Stimulated activated CD8-positive, alpha-beta memory T cell treated with anti-CD3 and anti-CD28 coated beads, Interleukin-12 subunit alpha, Interleukin-12 subunit beta, amount 100 ng/mL, for 24 hours (primary cell): ENCODE measurements around the gene PELI2.
A peak's percentile ranks its signal among the peaks of the same experiment; 100 is the strongest.
"Not testable (repeated sequence)": the region's sequence is repeated elsewhere in the genome, so short reads cannot be mapped to it uniquely, and the experiment has no call there.

Source experiments
- DNase-seq: peaks from one replicate; pipeline ENCODE4 v3.0.0-alpha.2; 2020; ENCODE audit errors: extremely low read depth

The PELI2 gene

DNA sequence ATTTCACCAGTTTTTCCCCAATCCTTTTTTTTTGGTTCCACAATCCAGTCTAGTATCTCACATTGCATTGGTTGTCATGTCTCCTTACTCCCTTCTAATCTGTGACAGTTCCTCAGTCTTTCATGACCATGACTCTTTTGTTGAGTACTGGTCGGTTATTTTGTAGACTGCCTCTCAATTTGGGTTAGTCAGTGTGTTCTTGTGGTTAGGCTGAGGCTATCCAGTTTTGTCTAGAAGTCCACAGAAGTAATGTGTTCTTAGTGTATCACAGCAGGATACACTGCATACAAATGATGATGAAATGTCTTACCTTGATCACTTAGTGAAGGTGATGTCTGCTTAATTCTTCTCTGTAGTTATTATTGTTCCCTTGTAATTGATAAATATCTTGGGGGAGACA, 24.8 kb downstream of the PELI2 start:
- no peak for DNase-seq

DNA sequence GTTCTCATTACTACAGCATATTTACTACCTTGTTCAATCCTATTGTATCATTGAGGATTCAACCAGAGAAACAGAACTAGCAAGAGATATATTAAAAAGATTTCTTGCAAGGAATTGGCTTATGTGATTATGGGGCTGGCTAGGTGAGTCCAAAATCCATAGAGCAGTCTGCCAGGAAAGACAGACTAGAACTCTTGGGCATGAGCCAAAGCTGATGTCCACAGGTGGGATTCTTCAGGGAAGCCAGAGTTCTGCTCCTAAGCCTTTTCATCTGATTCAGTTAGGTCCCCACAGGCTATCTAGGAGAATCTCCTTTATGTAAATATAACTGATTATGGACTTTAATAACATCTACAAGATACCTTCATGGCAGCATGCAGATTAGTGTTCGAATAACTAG, 26.0 kb downstream of the PELI2 start:
- no peak for DNase-seq

DNA sequence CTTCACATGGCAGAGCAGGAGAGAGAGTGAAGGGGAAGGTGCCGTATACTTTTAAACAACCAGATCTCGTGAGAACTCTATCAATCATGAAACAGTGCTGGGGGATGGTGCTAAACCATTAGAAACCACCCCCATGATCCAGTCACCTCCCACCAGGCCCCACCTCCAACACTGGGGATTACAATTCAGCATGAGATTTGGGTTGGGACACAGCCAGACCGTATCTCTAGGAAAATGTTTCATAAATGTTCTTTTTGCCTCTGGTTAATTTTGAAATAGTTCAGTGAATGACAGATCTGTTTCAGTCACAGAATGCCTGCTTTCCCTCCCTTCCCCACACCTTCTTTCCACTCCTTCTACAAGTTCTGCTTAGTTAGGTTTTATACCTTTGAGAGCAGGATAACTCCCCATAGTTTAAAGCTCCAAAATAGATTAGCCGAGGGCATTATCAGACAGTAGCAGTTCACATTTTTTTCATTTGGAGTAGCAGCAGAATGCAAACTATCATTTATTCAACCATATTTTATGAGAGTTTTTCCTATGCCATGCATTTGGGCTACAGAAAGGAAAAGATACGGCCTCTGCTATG, 27.1 kb downstream of the PELI2 start:
- no peak for DNase-seq

DNA sequence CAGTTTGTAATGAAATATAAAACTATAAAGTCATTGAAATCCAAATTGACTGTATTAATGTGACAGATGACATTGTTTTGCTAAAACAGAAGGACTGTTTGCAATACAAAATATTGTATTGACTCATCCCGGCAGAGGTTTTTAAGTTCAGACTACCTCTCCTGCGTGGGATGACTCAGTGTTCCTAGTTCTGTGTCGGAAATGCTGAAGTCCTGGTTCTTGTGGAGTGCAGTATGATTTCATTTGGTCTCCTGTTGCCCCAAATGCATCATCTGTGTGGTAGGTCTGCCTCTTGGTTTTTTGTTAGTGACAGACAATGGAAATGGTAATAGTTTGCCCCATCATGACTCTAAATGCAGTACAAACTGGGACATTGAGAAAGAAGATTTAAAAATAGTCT, 27.8 kb downstream of the PELI2 start:
- DNase-seq: no peak

DNA sequence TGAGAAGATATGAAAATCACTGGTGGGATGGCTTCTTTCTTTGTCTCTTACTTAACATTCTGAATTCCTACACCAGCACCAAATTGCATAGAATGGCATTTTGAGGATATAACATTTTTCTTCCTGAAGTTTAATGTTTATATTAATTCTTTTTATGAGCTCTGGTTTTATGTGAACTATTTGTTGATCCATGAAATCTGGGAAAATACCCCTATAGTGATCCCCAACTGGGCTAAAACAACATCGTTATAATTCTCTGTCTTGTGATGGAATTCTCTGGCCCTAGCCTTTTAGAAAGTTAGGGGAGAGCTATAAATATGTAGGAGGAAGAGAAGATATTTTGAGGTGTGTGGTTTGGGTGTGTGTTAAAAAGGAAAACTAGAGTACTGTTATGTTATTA, 29.2 kb downstream of the PELI2 start:
- no peak for DNase-seq

DNA sequence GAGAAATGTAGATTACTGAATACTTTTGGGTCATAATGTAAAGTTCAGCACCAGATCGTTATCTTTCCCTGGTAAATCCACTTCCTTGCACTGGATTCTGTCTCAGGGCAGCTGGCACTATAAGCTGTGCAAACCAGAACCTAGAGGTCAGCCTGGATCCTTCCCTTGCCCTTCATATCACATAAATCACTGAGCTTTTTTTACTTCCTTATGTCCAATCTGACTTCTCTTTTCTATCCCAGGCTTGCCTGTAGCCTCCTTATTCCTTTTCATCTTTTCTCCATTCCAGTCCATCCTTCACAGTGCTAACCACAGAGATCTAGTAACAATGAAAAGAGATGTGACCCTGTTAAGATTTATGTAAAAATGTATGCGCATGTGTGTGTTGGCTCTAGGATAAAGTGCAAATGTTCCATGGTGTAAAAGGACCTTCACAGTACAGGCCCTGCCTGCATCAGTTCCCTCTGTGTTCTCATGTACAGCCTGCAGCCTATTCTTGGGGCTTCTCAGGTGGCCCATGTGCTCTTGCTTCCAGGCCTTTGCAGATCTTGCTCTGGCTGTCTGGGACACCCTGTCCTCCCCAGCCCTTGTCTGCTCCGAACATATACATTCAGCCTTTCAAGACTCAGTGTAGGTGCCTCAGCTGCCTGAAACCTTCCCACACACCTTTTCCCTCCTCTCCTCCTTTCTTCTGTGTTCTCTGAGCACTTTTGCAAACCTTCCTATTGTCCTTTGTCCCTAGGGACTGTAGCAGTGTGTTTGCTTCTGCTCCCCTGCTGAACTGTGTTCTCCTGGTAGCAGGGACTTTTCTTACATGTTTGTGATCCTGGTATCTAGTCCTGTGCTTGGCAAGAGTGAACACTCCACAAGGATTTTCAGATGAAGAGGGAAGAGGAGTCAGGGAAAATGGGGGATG, 30.0 kb downstream of the PELI2 start:
- no peak for DNase-seq

DNA sequence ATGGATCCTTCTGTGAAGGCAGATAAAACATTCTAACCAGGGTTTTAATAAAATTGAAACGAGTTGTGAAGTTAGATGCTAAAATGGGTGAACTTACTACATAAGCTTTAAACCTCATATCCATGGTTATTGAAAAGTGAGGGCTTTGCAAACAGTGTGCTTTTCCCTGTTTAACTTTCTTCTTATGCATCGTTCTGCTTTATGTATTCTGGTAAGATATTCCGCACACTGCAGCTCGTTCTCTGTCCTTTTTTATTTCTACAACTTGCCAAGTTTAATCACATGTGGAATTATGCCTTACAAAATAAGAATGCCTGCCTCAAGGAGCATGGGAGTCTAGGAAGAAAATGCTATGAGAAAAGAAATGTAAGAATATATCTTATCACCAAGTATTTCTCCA, 30.9 kb downstream of the PELI2 start:
- no peak for DNase-seq

DNA sequence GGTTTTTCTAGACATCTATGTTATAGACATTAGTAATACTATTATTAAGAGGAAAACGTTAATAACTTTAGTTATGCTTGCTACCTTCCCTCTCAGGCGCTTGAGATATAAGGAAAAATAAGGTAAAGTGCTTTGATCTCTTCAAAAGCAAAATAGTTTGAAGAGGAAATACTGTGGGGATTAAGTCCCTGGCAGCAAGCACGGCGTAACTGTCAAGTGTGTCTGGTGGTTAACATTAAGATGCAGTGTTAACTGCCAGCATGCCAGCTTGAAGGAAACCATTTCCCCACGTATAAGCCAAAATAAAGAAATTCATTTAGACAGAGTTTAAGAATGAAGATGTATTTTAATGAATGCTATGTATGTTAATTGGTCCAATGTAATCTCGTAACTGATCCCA, 31.8 kb downstream of the PELI2 start:
- DNase-seq: no peak

DNA sequence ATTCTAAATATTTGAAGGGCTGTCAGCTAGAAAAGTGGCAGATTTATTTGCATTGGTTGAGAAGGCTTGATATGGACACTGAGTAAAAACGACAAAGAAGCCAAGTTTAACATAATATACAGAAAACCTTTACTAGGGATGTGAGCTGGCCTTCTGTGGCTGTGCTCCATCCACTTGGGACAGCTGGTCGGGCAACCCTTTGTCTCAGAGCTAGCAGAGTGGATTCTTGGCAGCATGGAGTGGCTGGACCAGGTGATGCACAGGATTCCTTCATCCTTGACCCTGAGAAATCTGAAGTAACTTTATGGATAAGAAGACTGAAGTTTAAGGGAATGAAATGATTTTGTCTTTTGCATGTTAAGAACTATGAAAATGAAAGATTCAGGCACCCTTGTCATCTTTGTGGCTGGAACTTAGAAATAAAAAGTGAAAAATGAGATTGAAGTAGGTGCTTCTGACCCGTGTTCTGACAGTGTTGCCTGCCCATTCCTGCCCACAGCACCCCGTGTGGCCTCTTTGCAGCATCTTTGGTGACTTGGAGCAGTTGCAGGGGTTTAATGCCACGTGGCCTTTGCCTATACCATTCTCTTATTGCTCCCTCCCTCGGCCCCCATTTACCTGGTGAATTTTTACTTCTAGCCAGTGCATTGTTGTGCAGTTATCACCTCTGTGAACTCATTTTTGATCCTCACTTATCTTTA, 32.6 kb downstream of the PELI2 start:
- DNase-seq: peak; percentile 5

DNA sequence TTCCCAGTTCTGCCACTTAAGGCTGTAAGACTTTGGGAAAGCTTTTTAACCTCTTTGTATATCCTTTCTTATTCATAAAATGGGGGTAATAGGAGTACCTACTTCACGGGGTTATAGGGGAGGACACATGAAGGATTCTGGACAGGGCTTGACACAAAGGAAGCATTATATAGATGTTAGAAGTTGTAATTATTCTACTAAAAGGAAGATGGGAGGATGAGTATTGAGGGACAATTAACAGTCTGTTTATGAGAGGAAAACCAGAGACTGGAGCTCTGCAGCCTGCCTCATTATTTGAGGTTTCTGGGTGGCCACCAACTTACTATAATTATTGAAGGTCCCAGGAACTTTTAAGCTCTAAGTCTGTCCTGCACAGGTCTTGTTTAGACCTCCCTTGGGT, 34.0 kb downstream of the PELI2 start:
- no peak for DNase-seq

DNA sequence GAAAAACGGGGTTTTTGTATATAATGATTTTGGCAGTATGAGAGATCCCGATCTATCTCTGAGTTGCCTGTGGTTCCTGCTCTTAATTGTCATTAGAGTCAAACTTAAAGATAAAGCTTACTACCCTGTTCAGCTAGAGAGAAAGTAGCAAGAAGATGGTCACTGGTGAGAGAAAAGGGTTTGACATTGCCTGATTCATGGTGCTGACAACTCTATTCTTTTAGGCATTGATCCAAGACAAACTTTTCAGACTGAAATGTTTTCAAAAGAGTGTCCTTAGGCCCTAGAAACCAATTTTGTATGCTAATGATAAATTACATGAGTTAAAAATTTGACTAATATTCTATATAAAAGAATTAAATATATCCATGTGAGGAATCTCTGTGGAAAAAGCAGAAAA, 35.1 kb downstream of the PELI2 start:
- DNase-seq: no peak

DNA sequence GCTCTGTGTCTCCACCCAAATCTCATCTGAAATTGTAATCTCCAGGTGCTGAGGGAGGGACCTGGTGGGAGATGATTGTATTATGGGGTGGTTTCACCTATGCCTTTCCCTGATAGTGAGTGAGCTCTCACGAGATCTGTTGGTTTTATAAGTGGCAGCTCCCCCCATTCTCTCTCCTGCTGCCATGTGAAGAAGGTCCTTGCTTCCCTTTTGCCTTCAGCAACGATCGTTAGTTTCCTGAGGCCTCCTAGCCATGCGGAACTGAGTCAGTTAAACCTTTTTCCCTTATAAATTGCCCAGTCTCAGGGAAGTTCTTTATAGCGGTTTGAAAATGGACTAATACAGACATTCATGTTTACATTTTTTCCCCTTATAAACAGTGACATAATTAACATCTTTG, 36.1 kb downstream of the PELI2 start:
- DNase-seq: no peak

DNA sequence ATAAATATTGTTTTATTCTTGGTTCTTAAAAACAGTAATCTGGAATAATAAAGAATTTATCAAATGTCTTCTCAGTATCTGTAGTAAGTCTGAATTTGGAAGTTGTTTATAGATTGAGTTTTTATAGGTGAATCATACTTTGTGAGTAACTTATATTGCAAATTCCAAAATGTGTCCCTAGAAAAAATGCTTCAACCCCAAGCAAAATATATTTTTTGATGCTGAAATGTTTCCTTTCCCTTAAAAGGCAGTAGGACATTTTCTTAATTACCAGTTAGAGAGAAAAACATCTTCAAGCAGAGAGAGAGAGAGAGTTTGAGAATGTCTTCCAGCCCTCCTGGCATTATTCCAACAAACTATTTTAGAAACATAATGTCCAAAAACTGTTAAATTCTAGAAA, 37.9 kb downstream of the PELI2 start:
- DNase-seq: no peak

DNA sequence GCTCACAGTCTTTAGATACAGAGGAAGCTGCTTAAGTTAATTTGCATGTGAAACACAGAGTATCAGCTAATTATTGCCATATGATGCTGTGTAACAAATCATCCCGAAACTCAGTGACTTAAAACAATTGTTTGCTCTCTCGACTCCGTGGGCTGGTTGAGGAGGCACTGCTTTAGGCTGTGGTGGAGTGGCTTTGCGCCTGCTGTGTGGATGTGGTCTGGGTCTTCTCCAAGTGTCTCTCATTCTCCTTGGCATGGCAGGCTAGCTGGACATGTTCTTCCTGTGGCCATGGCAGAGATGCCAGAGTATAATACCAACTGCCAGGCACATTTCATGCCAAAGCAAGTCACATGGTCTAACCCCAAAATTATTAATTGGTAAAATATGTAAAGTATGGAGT, 40.9 kb downstream of the PELI2 start:
- DNase-seq: no peak

DNA sequence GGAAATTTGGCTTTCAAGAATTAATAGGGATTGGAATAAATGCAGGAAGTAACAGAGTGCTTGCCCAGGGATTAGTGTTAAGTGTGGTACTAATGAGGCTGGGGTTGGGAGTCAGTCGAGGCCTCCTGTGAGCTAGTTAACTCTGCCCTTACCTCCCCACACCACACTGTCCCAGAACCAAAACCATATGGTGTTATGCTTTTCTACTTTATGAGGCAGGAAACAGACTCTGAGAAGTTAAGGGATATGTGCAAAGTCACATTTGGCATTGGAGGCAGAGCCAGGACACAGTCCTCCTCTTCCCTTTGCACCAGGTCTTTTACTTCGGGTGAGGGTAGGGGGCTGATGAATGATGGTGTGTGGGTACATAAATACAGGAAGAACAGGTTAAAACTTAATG, 41.9 kb downstream of the PELI2 start:
- DNase-seq: no peak

DNA sequence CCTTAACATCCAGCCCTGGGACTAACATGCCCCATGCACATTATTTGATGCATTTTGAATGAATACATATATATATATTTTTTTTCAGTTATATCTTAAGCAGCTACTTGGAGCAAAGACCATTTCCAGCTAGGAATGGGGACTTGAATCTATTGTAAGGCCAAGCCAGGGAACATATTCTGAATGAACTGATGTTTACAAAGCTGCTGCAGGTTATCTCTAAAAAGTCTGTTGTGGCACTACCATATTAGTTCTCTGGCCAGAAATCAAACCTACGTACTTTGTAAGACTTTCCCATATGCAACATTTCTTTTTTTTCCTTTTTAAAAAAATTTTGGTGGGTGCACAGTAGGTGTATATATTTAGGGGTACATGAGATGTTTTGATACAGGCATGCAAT, 43.4 kb downstream of the PELI2 start:
- DNase-seq: no peak

DNA sequence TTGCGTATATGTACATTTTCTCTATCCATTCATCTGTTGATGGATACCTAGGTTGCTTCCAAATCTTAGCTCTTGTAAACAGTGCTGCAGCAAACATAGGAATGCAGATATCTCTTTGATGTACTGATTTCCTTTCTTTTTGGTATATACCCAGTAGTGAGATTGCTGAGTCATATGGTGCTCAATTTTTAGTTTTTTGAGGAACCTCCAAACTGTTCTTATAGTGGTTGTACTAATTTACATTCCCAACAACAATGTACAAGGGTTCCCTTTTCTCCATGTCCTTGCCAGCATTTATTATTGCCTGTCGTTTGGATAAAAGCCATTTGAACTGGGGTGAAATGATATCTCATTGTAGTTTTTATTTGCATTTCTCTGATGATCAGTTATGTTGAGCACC, 44.3 kb downstream of the PELI2 start:
- no peak for DNase-seq

DNA sequence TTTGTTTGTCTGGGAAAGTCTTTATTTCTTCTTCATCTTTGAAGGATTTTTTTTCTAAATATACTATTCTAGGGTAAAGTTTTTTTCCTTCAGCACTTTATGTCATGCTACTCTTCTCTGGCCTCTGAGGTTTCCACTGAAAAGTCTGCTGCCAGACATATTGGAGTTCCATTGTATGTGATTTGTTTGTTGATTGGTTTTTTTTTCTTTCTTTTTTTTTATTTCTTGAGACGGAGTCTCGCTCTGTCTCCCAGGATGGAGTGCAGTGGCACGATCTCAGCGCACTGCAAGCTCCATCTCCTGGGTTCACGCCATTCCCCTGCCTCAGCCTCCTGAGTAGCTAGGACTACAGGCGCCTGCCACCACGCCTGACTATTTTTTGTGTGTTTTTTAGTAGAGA, 48.4 kb downstream of the PELI2 start:
- not testable (repeated sequence) for DNase-seq

DNA sequence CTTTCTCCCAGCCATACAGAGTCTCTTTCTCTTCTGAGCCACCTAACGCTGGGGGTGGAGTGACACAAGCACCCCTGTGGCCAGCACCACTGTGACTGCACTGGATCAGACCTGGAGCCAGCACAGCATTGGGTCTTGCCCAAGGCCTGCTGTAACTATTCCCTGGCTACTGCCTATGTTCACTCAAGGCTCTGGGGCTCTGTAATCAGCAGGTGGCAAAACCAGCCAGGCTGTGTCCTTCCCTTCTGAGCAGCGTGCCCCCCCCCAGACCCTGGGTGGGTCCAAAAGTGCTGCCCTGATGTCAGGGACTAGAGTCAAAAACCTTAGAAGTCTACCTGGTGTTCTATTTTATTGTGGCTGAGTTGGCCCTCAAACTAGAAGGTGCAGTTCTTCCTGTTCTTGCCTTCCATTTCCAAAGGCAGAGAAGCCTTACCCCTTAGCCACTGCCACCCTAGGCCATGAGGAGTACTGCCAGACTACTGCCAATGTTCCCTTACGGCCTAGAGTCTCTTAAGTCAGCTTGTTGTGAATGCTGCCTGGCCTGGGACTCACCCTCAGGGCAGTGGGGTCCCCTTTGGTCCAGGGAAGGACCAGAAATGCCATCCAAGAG, 49.9 kb downstream of the PELI2 start:
- no peak for DNase-seq

DNA sequence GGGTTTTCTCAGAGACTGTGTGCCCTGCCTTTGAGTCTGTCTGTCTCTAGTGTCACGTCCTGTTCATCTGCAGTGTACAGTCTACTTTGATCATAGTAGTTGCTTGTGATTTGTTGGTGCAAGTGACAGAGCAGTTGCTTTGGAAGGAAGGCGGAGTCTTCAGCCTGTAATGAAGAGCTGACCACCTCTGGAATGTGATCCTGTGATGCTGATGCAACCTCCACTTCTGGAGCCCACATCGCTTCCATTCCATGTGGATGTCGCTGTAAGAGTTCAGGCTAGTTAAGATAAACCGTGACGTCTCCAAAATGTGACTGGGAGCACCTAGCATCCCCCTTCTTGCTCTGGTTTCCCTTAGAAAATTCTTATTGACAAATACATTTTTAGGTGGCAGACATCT, 51.8 kb downstream of the PELI2 start:
- no peak for DNase-seq

DNA sequence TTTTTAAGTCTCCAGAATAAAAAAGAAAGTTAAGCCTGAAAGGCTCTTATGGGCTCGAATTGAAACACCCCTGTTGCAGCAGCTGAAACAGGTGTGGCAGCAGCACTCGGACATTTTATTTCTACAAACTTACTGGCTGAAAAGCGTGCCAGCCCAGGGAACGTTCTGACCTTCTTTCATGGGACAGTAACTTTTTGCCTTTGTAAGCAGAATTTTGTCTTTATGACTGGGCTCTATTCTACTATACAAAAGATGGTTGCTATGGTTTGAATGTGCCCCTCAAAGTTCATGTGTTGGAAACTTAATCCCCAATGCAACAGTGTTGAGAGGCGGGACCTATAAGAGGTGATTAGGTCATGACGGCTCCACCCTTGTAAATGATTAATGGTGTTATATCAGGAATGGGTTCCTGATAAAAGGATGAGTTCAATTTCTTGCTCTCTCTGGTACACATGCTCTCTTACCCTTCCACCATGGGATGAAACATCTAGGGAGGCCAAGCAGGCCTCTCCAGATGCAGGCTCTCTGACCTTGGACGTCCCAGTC, 52.7 kb downstream of the PELI2 start:
- no peak for DNase-seq

DNA sequence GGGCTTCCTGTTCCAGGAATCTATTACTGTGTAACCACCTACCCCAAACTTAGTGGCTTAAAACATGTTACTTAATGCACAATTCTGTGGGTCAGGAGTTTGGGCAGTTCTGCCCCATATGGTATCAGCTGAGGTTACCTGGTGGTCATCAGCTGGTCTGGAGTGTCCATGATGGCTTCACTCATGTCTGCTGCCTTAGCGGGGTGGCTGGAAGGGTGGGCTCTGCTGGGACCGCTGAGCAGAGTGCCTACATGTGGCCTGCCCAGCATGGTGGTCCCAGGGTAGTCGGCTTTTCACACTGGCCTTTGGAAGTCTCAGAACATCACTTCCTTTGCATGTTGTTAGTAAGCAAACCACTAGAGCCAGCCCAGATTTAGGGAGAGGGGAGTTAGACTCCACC, 53.9 kb downstream of the PELI2 start:
- DNase-seq: no peak
